K562 (cell line): ENCODE results near the gene MGAT5. TPM values are rescaled to one million over a fixed set of nuclear protein-coding genes. Genes with fewer than 3 reads are reported as not detected.

Source experiments
- ATAC-seq: fragments of 200-7000 bp; cut with Tn5 transposase; 3 replicates; pipeline ENCODE4 v1.9.1; 2020; ENCODE audit warnings: moderate library complexity
- BruUV-seq: library from RNA; stranded (reverse); fragments of 400-500 nt; replicated peaks from 2 replicates; lab custom pipeline; 2021; lab: Mats Ljungman, UMichigan
- CTCF ChIA-PET: fragments of 300-600 bp; formaldehyde crosslinking; extraction: SDS; loops from one replicate; lab custom pipeline; 2021; ENCODE audit warnings: low intra/inter-chr PET ratio; lab: Yijun Ruan, JAX
- POLR2A ChIA-PET: fragments of 300-600, 350-650 bp; sonication (Branson Sonifier 250); formaldehyde crosslinking; extraction: SDS; loops from one replicate; lab custom pipeline; 2021; ENCODE audit warnings: antibody characterized with exemption, inconsistent platforms; lab: Yijun Ruan, JAX
- DNase-seq, 4 experiments: peaks; one replicate each; pipeline versions ENCODE4 v3.0.0 to v3.0.0-alpha.2; 2011 to 2018; ENCODE audit warnings: low spot score in 3 of 4, mixed read lengths in 3 of 4; ENCODE audit errors: extremely low read depth in 1 of 4
- FAIRE-seq: peaks from 2 replicates; lab custom pipeline; 2011; peaks lifted over from hg19 to GRCh38; lab: Jason Lieb, UNC
- H2AFZ ChIP-seq: 2 replicates; pipeline ENCODE4 v1.6.0; 2011; ENCODE audit warnings: low read depth, low read length, control low read depth, inconsistent platforms
- H3K27ac ChIP-seq: fragments of 200-600 bp; 3 replicates; pipeline ENCODE4 v1.8.0; 2011; ENCODE audit warnings: low read depth, mild to moderate bottlenecking, control low read depth, inconsistent platforms, low read length, moderate library complexity, mixed read lengths; ENCODE audit errors: extremely low read depth
- H3K27me3 ChIP-seq, 2 experiments: fragments of 300-600 bp in 1 of 2; 2 replicates in 1 of 2; 3 replicates in 1 of 2; pipeline versions ENCODE4 v1.6.0 to v1.8.0; 2011; ENCODE audit warnings: inconsistent platforms in 2 of 2, low read length in 2 of 2, mild to moderate bottlenecking in 1 of 2, mixed read lengths in 1 of 2, moderate library complexity in 1 of 2; ENCODE audit not compliant: control insufficient read depth in 2 of 2, insufficient read depth in 2 of 2
- H3K36me3 ChIP-seq: fragments of 300-600 bp; 3 replicates; pipeline ENCODE4 v1.8.0; 2011; ENCODE audit warnings: mild to moderate bottlenecking, low read length, inconsistent platforms; ENCODE audit not compliant: control insufficient read depth, insufficient read depth
- H3K4me1 ChIP-seq, 2 experiments: fragments of 200-600 bp in 1 of 2; replicated peaks in 1 of 2; 2 replicates in 1 of 2; 3 replicates in 1 of 2; pipeline versions ENCODE4 v1.5.1 to v1.8.0; 2011; ENCODE audit warnings: inconsistent platforms in 2 of 2, low read length in 2 of 2, mild to moderate bottlenecking in 1 of 2, mixed read lengths in 1 of 2, moderate library complexity in 1 of 2; ENCODE audit not compliant: control insufficient read depth in 2 of 2, insufficient read depth in 2 of 2
- H3K4me2 ChIP-seq: 2 replicates; pipeline ENCODE4 v1.6.1; 2011; ENCODE audit warnings: low read length, control low read depth, inconsistent platforms, mixed read lengths; ENCODE audit not compliant: insufficient read depth
- H3K4me3 ChIP-seq: fragments of 200-600 bp; sonication (generic), shearing (Covaris generic); 2 replicates; pipeline ENCODE4 v1.5.1; 2016; ENCODE audit warnings: control low read depth, inconsistent platforms
- H3K79me2 ChIP-seq: fragments of 200-600 bp; 3 replicates; pipeline ENCODE4 v1.8.0; 2011; ENCODE audit warnings: low read length, inconsistent platforms; ENCODE audit not compliant: control insufficient read depth, insufficient read depth
- H3K9ac ChIP-seq, 2 experiments: 2 replicates each; pipeline versions ENCODE4 v1.6.0 to v1.6.1; 2011; ENCODE audit warnings: low read depth in 2 of 2, low read length in 2 of 2, control low read depth in 1 of 2, inconsistent platforms in 1 of 2, mild to moderate bottlenecking in 1 of 2, mixed read lengths in 1 of 2; ENCODE audit not compliant: insufficient read depth in 1 of 2
- H3K9me1 ChIP-seq: one replicate; pipeline ENCODE4 v1.6.0; 2011; ENCODE audit warnings: inconsistent platforms, mild to moderate bottlenecking, low read length, moderate library complexity; ENCODE audit not compliant: control insufficient read depth, insufficient read depth
- H3K9me3 ChIP-seq: replicated peaks from 2 replicates; pipeline ENCODE4 v1.5.1; 2011; ENCODE audit warnings: low read depth, low read length, inconsistent platforms; ENCODE audit not compliant: control insufficient read depth, insufficient read depth
- H4K20me1 ChIP-seq: replicated peaks from 2 replicates; pipeline ENCODE4 v1.6.1; 2011; ENCODE audit warnings: low read length, inconsistent platforms, mixed read lengths; ENCODE audit not compliant: control insufficient read depth, insufficient read depth
- ADNP ChIP-seq: fragments of 200-800 bp; sonication (Bioruptor generic); IDR thresholded peaks from 2 replicates; pipeline ENCODE4 v1.6.1; 2016; ENCODE audit warnings: missing genetic modification characterization, missing compliant biosample characterization
- CBFA2T3 ChIP-seq: fragments of 450-650 bp; IDR thresholded peaks from 2 replicates; pipeline ENCODE4 v1.6.1; 2017
- ELF2 ChIP-seq: fragments of 250-450 bp; sonication (Bioruptor Pico); IDR thresholded peaks from 2 replicates; pipeline ENCODE4 v1.5.0; 2021; ENCODE audit warnings: mild to moderate bottlenecking
- HDAC6 ChIP-seq: IDR thresholded peaks from 2 replicates; pipeline ENCODE4 v1.6.1; 2012; ENCODE audit warnings: low read depth, mild to moderate bottlenecking, control low read depth, inconsistent platforms, low read length, moderate library complexity
- HMGXB4 ChIP-seq: sonication (generic); formaldehyde crosslinking; IDR thresholded peaks from 2 replicates; pipeline ENCODE4 v1.8.1; 2023; ENCODE audit warnings: mild to moderate bottlenecking, missing genetic modification reagents
- IRF1 ChIP-seq: sonication (generic); formaldehyde crosslinking; IDR thresholded peaks from 2 replicates; pipeline ENCODE4 v1.8.0; 2022; ENCODE audit warnings: missing genetic modification reagents, mild to moderate bottlenecking, borderline replicate concordance
- IRF2 ChIP-seq: sonication (generic); formaldehyde crosslinking; IDR thresholded peaks from 2 replicates; pipeline ENCODE4 v1.8.1; 2022; ENCODE audit warnings: mild to moderate bottlenecking, missing genetic modification reagents
- KLF6 ChIP-seq: fragments of 250-450 bp; sonication (Bioruptor Pico); IDR thresholded peaks from 2 replicates; pipeline ENCODE4 v1.4.0; 2020; ENCODE audit warnings: mild to moderate bottlenecking, moderate library complexity, borderline replicate concordance
- LARP7 ChIP-seq: fragments of 450-650 bp; IDR thresholded peaks from 2 replicates; pipeline ENCODE4 v1.6.1; 2016
- NFRKB ChIP-seq: fragments of 450-650 bp; IDR thresholded peaks from 2 replicates; pipeline ENCODE4 v1.6.1; 2016; ENCODE audit warnings: low read depth
- NONO ChIP-seq, 2 experiments: fragments of 200-400 bp in 1 of 2; fragments of 450-650 bp in 1 of 2; formaldehyde crosslinking in 1 of 2; IDR thresholded peaks; 2 replicates each; pipeline ENCODE4 v1.6.1; 2017; ENCODE audit warnings: low read depth in 2 of 2, mild to moderate bottlenecking in 2 of 2, moderate library complexity in 2 of 2, low read length in 1 of 2
- PCBP2 ChIP-seq: fragments of 200-400 bp; formaldehyde crosslinking; IDR thresholded peaks from 2 replicates; pipeline ENCODE4 v1.6.1; 2018; ENCODE audit warnings: low read length, low read depth, mild to moderate bottlenecking, moderate library complexity; ENCODE audit not compliant: poor library complexity, severe bottlenecking
- RBM22 ChIP-seq: fragments of 200-400 bp; formaldehyde crosslinking; IDR thresholded peaks from 2 replicates; pipeline ENCODE4 v1.6.1; 2018; ENCODE audit warnings: low read length, low read depth; ENCODE audit not compliant: poor library complexity, severe bottlenecking
- SMC3 ChIP-seq: conservative IDR thresholded peaks from 2 replicates; pipeline ENCODE4 v1.6.1; 2011; ENCODE audit warnings: low read depth, low read length, improper control_type of control experiment; ENCODE audit not compliant: insufficient read depth
- ZNF212 ChIP-seq: fragments of 450-650 bp; formaldehyde crosslinking; IDR thresholded peaks from 2 replicates; pipeline ENCODE4 v1.4.0; 2020; ENCODE audit warnings: mild to moderate bottlenecking
- ZNF780A ChIP-seq: fragments of 250-450 bp; sonication (Bioruptor Pico); IDR thresholded peaks from 2 replicates; pipeline ENCODE4 v1.5.0; 2021; ENCODE audit warnings: mild to moderate bottlenecking
- ZNF79 ChIP-seq: fragments of 250-450 bp; sonication (Bioruptor Pico); IDR thresholded peaks from 2 replicates; pipeline ENCODE4 v1.4.0; 2020; ENCODE audit warnings: low read depth, mild to moderate bottlenecking, moderate library complexity
- WGBS: fragments of 100-300 bp; shearing (Covaris generic); methylation state at CpG from one replicate; pipeline ENCODE4 v1.1.6; 2016; ENCODE audit warnings: low coverage, mixed read lengths; ENCODE audit not compliant: insufficient coverage; ENCODE audit errors: missing lambda C conversion rate; 5-methylcytosine and 5-hydroxymethylcytosine counted together
- in situ Hi-C: fragments of 300-500 bp; cut with MboI; formaldehyde crosslinking; loops from 4 replicates; pipeline ENCODE4 v1.15.0; 2018; ENCODE audit warnings: inconsistent platforms, mixed read lengths
- intact Hi-C: fragments of 100-400 bp; cut with micrococcal nuclease; formaldehyde crosslinking; loops from 2 replicates; pipeline ENCODE4 v1.14.2; 2022
- polyA plus RNA-seq, 8 experiments: library from polyadenylated mRNA; depleted of rRNA in 4 of 8; stranded (reverse) in 5 of 8; unstranded in 3 of 8; fragments of >200 nt; fragmentation: Nextera tagmentation in 2 of 8; fragmentation: Illumina TruSeq in 1 of 8; extraction: Ambion mirVana in 2 of 8; extraction: Trizol in 1 of 8; gene quantifications; 2 replicates each; pipeline versions ENCODE4 v1.2.1 to v1.2.3, GENCODE V29; 2011 to 2014; ENCODE audit warnings: inconsistent platforms in 1 of 8, missing spikeins in 1 of 8
- total RNA-seq, 7 experiments: library from RNA; depleted of rRNA in 6 of 7; stranded (reverse); fragments of >200 nt in 6 of 7; fragmentation: Illumina TruSeq in 2 of 7; extraction: Trizol in 2 of 7; gene quantifications; 2 replicates each; pipeline versions ENCODE4 v1.2.1 to v1.2.3, GENCODE V29; 2011 to 2021; ENCODE audit warnings: low replicate concordance in 1 of 7

The MGAT5 gene
- total and polyA plus RNA-seq, 9 of the 15 experiments (the other 6 are each of a cell fraction or from before 2014, with no cell fraction given): 1.6 to 18.6 (median 11.1) TPM

- TF ChIP-seq ZNF79 (no peak), SMC3 (no peak), LARP7 (no peak), NONO (IDR thresholded peaks at IDR 0.05; ENCODE audit: low read depth in 2 of 2, low read length in 1 of 2) (no peak)
These were observed 56.5 kb downstream of the MGAT5 start (continued) for GRCh38 chr2:134310107-134311079.

GRCh38 chr2:134312482-134312881 lies 58.6 kb downstream of the MGAT5 start:
- no peaks in the 10 kb centered on the region for H3K9me3 ChIP-seq
- DNase-seq: no peak
- CTCF ChIA-PET: no interaction called here
- no peak for ATAC-seq
- no peak overlapping the region for H3K4me2 ChIP-seq
- H3K4me3 ChIP-seq: no peak overlapping the region
- intact Hi-C loops: no loop called here
- no peak overlapping the region for H3K9ac ChIP-seq
- BruUV-seq: no TSS peak
- H2AFZ ChIP-seq: no peak overlapping the region
- no peaks in the 10 kb centered on the region; the same call in 1 of the 2 replicates for H4K20me1 ChIP-seq
- in situ Hi-C loops: no loop called here
- no peaks in the 10 kb centered on the region for H3K79me2 ChIP-seq
- 23% methylated on average over 8 of the region's 8 CpGs for WGBS
- no peak for FAIRE-seq
- no peaks in the 10 kb centered on the region for H3K27me3 ChIP-seq
- H3K36me3 ChIP-seq: no peaks in the 10 kb centered on the region
- POLR2A ChIA-PET: no interaction called here
- no peaks in the 10 kb centered on the region for H3K4me1 ChIP-seq
- no peaks in the 10 kb centered on the region for H3K9me1 ChIP-seq
- TF ChIP-seq NFRKB: no peak
- TF ChIP-seq IRF1 (CRISPR knock-in tag): no peak
- no peak for TF ChIP-seq ZNF212 (CRISPR knock-in tag)
- TF ChIP-seq CBFA2T3: no peak
- TF ChIP-seq PCBP2: no peak
- TF ChIP-seq ELF2 (CRISPR knock-in tag): no peak
- no peak for TF ChIP-seq KLF6 (CRISPR knock-in tag)
- no peak for TF ChIP-seq IRF2
- no peak for TF ChIP-seq ADNP (tag)
- TF ChIP-seq HDAC6: no peak
- TF ChIP-seq HMGXB4 (CRISPR knock-in tag): no peak
- TF ChIP-seq RBM22: no peak
- TF ChIP-seq ZNF780A (CRISPR knock-in tag): no peak
- no peak overlapping the region for H3K27ac ChIP-seq
